HG02798 (cell line): ENCODE data around the gene GAD1.

Experiments
- ATAC-seq: cut with Tn5 transposase; IDR thresholded peaks from one replicate; pipeline ENCODE4 v1.9.1; 2021; ENCODE audit warnings: mild to moderate bottlenecking; ENCODE audit not compliant: unreplicated experiment, poor library complexity

GAD1 gene

DNA sequence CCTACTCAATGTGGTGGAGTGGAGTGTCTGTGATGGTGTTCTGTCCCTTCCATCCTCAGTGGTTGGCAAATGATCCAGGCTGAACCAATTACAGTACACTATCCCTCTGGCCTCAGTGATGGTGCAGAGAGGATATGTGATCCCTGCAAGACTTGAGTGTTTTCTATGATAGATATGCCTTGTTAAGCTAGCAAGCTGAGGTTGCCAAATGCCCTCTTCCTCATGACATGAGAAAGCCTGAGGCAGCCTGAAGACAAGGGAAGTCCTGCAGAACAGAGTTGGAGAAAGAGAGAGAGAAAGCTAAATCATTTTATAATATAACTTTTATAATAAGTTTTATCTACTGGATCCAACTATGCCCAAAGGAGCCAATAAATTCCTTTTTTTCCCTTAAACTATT, 70.8 kb downstream of the GAD1 start:
- no peak for ATAC-seq

- no peak for ATAC-seq
These were observed 71.2 kb downstream of the GAD1 start for GRCh38 chr2:170887896-170888295.

DNA sequence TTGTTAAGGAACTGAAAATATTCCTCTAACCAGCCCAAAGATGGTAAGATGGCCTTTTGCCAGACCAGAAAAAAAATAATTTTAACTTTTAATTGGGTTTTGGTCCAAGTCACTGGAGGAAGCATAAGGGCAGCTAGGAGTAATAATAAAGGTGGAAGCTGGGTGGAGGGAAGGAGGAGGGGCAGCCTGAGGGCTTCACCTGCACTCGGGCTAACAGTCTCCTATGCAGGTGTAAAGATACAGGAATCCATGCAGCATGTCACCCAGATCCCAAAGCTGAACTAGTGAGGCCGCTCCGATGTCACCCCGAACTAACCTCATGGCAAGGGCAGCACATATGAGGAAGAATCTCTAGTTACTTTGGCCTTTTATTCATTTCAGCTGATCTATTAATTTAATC, 75.2 kb downstream of the GAD1 start:
- no peak for ATAC-seq

GRCh38 chr2:170892391-170892951, 75.8 kb downstream of the GAD1 start:
- ATAC-seq: no peak

GRCh38 chr2:170895023-170895757, 78.5 kb downstream of the GAD1 start:
- ATAC-seq: no peak

DNA sequence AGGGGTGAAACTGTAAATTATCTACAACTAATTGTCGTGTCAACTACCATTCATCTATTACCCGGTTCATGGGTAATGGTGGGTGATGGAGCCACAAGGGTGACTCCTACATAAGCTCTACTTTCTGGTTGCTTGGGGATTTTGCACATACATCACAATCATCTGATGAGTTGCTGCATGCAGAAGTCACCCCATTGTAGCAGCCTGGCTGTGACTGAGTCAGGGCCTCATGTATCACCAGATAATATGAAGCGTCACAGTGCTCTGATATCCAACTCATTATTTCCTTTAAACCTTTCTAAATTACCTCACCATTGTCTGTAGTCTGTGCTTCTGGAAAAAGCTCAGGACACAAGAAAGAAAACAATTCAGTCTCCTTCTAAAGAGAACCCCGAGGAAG, 79.9 kb downstream of the GAD1 start:
- no peak for ATAC-seq

DNA sequence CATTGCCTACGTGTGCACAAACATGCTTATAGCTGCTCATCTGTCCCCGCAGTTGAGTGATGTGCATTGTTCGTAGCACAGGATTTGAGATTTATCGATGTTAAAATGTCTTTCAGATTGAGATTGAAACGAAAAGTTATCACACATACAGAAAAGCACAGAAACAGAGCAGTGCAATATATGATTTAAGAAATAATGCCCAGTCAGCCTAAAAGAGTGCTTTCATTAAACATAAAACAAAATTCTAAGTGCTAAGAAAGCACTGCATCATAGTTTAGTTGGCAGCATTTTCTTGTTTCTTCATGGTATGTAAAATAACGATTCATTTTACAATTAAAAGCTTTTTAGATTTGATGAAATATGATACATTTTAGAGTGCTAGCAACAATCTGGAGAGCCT, 80.4 kb downstream of the GAD1 start:
- no peak for ATAC-seq

GRCh38 chr2:170905864-170906263, 89.2 kb downstream of the GAD1 start:
- no peak for ATAC-seq
